Small intestine (tissue), 16 donors: ENCODE measurements around the gene CELA2B. TPM values are rescaled to one million over a fixed set of nuclear protein-coding genes. Genes with fewer than 3 reads are reported as not detected.
A peak's percentile ranks its signal among the peaks of the same experiment; 100 is the strongest.
"Not testable (repeated sequence)": the region's sequence is repeated elsewhere in the genome, so short reads cannot be mapped to it uniquely, and the experiment has no call there.

Experiments used
- DNase-seq, 2 donors: peaks; one replicate each; pipeline versions ENCODE4 v3.0.0 to v3.0.0-alpha.2; 2013
- FAIRE-seq: peaks from 2 replicates; lab custom pipeline; 2012; peaks lifted over from hg19 to GRCh38; lab: Jason Lieb, UNC
- H3K27ac ChIP-seq, 3 donors: one replicate each; pipeline ENCODE4 v1.5.1; 2013; ENCODE audit warnings: low read length in 2 of 3, mild to moderate bottlenecking in 2 of 3, control low read depth in 1 of 3, inconsistent platforms in 1 of 3, low read depth in 1 of 3, moderate library complexity in 1 of 3
- H3K27me3 ChIP-seq, 3 donors: one replicate each; pipeline ENCODE4 v1.6.1; 2013; ENCODE audit warnings: low read length in 3 of 3, inconsistent platforms in 1 of 3; ENCODE audit not compliant: control insufficient read depth in 3 of 3, insufficient read depth in 3 of 3
- H3K36me3 ChIP-seq, 3 donors: one replicate each; pipeline ENCODE4 v1.6.1; 2013; ENCODE audit warnings: low read length in 3 of 3, inconsistent platforms in 1 of 3, low read depth in 1 of 3, mild to moderate bottlenecking in 1 of 3, moderate library complexity in 1 of 3; ENCODE audit not compliant: control insufficient read depth in 3 of 3, insufficient read depth in 2 of 3
- H3K4me1 ChIP-seq, 3 donors: one replicate each; pipeline ENCODE4 v1.6.1; 2013; ENCODE audit warnings: low read length in 2 of 3, inconsistent platforms in 1 of 3, low read depth in 1 of 3, mild to moderate bottlenecking in 1 of 3, moderate library complexity in 1 of 3; ENCODE audit not compliant: control insufficient read depth in 3 of 3, insufficient read depth in 2 of 3
- H3K4me3 ChIP-seq, 3 donors: one replicate each; pipeline ENCODE4 v1.5.1; 2013; ENCODE audit warnings: low read length in 3 of 3, control low read depth in 1 of 3, inconsistent platforms in 1 of 3, low read depth in 1 of 3, mild to moderate bottlenecking in 1 of 3, moderate library complexity in 1 of 3
- H3K9me3 ChIP-seq, 2 donors: one replicate each; pipeline ENCODE4 v1.6.1; 2013; ENCODE audit warnings: low read depth in 1 of 2, low read length in 1 of 2; ENCODE audit not compliant: control insufficient read depth in 2 of 2, insufficient read depth in 1 of 2
- WGBS, 3 donors: extraction: QIAGEN DNeasy Blood & Tissue Kit; methylation state at CpG; one replicate each; pipeline ENCODE4 v1.1.7; 2013; 5-methylcytosine and 5-hydroxymethylcytosine counted together
- long read RNA-seq, 10 donors: transcript quantifications; one replicate each; lab custom pipeline, GENCODE V29; 2026
- polyA plus RNA-seq, 4 donors: library from polyadenylated mRNA; stranded (reverse) in 3 of 4; unstranded in 1 of 4; fragments of 200-250 nt in 3 of 4; fragments of 120-200 nt in 1 of 4; gene quantifications; one replicate each; pipeline versions ENCODE4 v1.2.1 to v1.2.3, GENCODE V29; 2013
- donor health status: healthy with polysubstance abuse.
- donor health status: control.
- donor health status: control.
- donor health status: Bipolar disorder and iron deficiency.
- donor health status: healthy.

CELA2B gene
- not detected for polyA plus RNA-seq
- long read RNA-seq, donor 1 = 0 reads
- long read RNA-seq, donor 2 = 0 reads
- long read RNA-seq, donor 3 = 0 reads
- long read RNA-seq, donor 4 = 0 reads
- long read RNA-seq, donor 5 = 0 reads
- long read RNA-seq, donor 6 = 0 reads
- long read RNA-seq, donor 7 = 0 reads
- long read RNA-seq, donor 8 = 0 reads
- long read RNA-seq, donor 9 = 0 reads
- long read RNA-seq, donor 10 = 0 reads

GRCh38 chr1:15475752-15476314 is at the start of gene CELA2B:
Gene CELA2B (plus strand): TSS chr1:15476104. CDS start chr1:15476126, 22 bp downstream.
- no peak within 1 kb of the TSS for H3K4me3 ChIP-seq
- no peaks in the 10 kb centered on the region for H3K9me3 ChIP-seq
- no peaks in the 10 kb centered on the region for H3K36me3 ChIP-seq
- H3K4me1 ChIP-seq = no peaks in the 10 kb centered on the region
- no peaks in the 10 kb centered on the region for H3K27me3 ChIP-seq
- DNase-seq (no peak), FAIRE-seq (no peak)
- WGBS, 3 donors = 80 to 90% (median 80%) methylated on average over 5 of the region's 5 CpGs
- no peak within 1 kb of the TSS for H3K27ac ChIP-seq

DNA sequence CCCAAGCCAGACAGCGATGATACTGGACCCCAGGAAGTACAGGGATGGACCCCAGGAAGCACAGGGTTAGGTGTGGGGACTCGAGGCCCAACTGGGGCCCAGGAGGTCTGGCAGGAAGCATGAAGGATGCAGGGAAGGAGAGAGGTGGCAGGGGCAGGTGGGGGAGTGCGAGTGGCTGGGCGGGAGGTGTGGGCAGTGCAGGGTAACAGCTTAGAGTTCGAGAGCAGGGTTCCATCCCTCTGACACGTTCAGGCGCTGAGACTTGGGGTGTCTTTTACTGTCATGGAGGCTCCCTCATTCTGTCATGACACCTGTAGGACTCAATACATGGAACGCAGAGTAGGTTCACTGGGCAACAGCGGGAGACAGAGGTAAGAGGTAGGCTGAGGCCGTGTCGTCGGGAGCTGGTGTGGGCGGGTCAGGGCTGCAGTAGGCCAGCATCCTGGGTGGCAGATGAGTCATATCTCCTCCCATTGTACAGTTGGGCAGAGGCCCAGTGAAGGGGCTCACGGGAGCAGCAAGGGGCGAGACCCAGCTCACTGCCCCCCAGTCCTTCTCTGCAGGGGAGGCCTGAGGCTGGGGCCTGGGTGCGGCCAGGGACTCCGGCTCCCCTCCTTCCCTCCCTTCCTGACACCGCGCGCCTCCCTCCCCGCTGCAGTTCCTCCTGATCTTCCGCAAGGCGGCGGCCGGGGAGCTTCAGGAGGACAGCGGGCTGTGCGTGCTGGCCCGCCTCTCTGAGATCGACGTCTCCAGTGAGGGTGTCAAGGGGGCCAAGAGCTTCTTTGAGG is 49.2 kb upstream of the CELA2B start:
- no peak overlapping the region for H3K4me3 ChIP-seq
- no peaks in the 10 kb centered on the region for H3K9me3 ChIP-seq
- H3K27me3 ChIP-seq = no peaks in the 10 kb centered on the region
- FAIRE-seq (no peak), DNase-seq (peak; percentile 60 to 78)
- WGBS, 3 donors = 53 to 64% (median 64%) methylated on average over 28 to 30 of the region's 30 CpGs
- peak overlapping the region; percentile 57 to 99 (median 93) for H3K27ac ChIP-seq
- H3K4me1 ChIP-seq = peaks cover under 1 to 64% (median 5%) of the 10 kb centered on the region in 3 donors
- peaks cover 4 to 77% (median 5%) of the 10 kb centered on the region in 3 donors for H3K36me3 ChIP-seq

- Histone ChIP-seq H3K4me1 (peaks cover 0 to 63% (median 6%) of the 10 kb centered on the region in 3 donors), H3K36me3 (peaks cover 4 to 77% (median 5%) of the 10 kb centered on the region in 3 donors)
- DNase-seq = no peak
Measured at GRCh38 chr1:15427280-15427666, 48.6 kb upstream of the CELA2B start.

DNA sequence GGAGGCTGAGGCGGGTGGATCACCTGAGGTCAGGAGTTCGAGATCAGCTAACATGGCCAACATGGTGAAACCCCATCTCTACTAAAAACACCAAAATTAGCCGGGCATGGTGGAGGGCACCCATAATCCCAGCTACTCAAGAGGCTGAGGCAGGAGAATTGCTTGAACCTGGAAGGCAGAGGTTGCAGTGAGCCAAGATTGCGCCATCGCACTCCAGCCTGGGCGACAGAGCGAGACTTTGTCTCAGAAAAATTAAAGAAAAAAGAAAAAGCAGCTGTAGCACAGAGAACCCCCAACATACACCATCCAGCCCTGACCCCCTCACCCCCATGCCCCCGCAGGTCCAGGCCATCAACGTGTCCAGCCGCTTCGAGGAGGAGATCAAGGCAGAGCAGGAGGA is 47.7 kb upstream of the CELA2B start:
- Histone ChIP-seq H3K4me1 (peaks cover 0 to 66% (median 2%) of the 10 kb centered on the region in 3 donors), H3K36me3 (peaks cover 4 to 71% (median 5%) of the 10 kb centered on the region in 3 donors)
- H3K27me3 ChIP-seq, FAIRE-seq, DNase-seq, H3K4me3 ChIP-seq, H3K27ac ChIP-seq, H3K9me3 ChIP-seq: not testable (repeated sequence)
- 86 to 89% (median 86%) methylated on average over 11 of the region's 11 CpGs for WGBS, 3 donors

More at GRCh38 chr1:15427280-15427666, 48.6 kb upstream of the CELA2B start:
- no peak overlapping the region for H3K4me3 ChIP-seq
- no peaks in the 10 kb centered on the region for H3K9me3 ChIP-seq
- no peak for FAIRE-seq
- WGBS, 3 donors = 62 to 71% (median 62%) methylated on average over 6 of the region's 6 CpGs
- peak overlapping the region in 2 of 3 donors; percentile 93 to 99 for H3K27ac ChIP-seq
- H3K27me3 ChIP-seq = no peaks in the 10 kb centered on the region

DNA sequence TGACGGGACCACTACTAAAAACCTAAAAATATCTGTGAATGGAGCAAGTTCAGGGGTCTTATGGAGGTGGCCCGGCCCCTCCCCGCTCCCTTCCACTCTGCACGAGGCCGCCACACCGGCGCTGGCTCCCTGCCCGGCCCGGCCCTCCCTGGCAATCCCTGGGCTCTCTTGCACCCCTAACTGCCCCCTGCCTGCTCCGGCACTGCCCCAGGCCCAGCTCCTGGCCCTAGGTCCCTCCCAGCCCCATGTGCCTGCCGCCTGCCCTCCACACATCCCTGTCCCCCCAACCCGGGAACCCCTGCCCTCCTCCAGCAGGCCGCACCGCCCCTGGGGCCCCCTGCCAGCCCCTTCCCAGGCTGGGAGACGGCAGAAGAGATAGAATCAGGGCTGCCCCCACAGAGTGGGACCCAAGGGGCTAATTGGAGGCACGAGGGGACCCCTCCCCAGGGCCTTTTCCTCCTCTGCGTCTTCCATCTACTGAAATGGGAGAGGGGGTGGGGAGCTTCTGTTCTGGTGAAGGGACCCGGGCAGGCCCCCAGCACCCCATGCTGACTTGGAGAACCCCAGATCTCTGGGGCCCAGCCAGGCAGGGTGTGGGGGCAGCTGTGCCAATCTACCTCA is 47.0 kb upstream of the CELA2B start:
- Histone ChIP-seq H3K27ac (no peak overlapping the region), H3K36me3 (peaks cover 4 to 73% (median 5%) of the 10 kb centered on the region in 3 donors), H3K4me3 (no peak overlapping the region), H3K27me3 (no peaks in the 10 kb centered on the region), H3K9me3 (no peaks in the 10 kb centered on the region), H3K4me1 (peaks cover 0 to 62% (median 2%) of the 10 kb centered on the region in 3 donors)
- WGBS, 3 donors = 75 to 85% (median 76%) methylated on average over 7 to 18 of the region's 18 CpGs
- DNase-seq (no peak), FAIRE-seq (no peak)

DNA sequence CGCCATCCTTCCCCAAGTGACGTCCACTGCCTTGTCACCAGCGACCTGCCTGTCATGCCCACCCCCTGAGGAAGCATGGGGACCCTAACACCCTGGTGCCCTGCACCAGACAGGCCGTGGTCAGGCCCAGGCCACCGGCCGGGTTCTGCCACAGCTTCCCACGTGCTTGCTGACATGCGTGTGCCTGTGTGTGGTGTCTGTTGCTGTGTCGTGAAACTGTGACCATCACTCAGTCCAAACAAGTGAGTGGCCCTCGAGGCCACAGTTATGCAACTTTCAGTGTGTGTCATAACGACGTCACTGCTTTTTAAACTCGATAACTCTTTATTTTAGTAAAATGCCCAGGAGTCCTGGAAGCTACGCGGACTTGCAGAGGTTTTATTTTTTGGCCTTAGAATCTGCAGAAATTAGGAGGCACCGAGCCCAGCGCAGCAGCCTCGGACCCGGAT is 46.2 kb upstream of the CELA2B start:
- no peaks in the 10 kb centered on the region for H3K27me3 ChIP-seq
- no peaks in the 10 kb centered on the region for H3K9me3 ChIP-seq
- H3K27ac ChIP-seq = no peak overlapping the region
- DNase-seq (no peak), FAIRE-seq (no peak)
- peaks cover 4 to 72% (median 5%) of the 10 kb centered on the region in 3 donors for H3K36me3 ChIP-seq
- WGBS, 3 donors = 76 to 85% (median 80%) methylated on average over 19 of the region's 19 CpGs
- H3K4me1 ChIP-seq = peaks cover 0 to 55% (median 2%) of the 10 kb centered on the region in 3 donors
- no peak overlapping the region for H3K4me3 ChIP-seq

DNA sequence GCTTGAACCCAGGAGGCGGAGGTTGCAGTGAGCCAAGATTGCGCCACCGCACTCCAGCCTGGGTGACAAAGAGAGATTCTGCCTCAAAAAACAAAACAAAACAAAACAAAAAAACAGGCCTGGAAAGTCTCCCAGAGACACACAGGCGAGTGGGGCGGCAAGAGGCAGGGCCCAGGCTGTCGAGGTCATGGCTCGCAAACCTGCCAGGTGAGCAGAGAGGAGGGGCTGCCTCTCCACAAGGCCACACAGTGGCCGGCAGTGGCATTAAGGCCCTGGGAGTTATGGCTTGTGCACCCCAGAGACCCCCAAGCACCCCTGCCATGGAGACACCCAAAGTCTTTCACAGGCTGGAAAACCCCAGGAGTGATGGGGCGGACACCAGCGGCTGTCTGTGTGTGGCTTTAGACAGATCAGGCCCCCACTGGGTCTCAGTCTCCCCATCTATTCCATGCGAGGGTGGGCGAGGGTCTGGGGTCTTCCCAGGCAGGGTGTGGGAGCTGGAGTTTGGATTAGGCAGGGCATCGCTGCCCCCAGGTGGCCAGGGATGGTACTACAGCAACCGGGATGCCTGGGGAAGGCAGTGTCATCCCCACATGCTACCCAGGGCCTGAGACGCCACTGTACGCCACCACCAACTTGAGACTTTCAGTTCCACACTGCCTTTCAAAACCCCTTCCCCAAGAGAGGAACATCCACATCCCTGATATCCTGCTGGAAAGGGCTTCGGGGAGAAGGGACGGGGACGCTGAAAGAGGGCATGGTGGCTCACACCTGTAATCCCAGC is 44.9 kb upstream of the CELA2B start:
- peaks cover 0 to 43% (median 2%) of the 10 kb centered on the region in 3 donors for H3K4me1 ChIP-seq
- peaks cover 3 to 61% (median 4%) of the 10 kb centered on the region in 3 donors for H3K36me3 ChIP-seq
- H3K4me3 ChIP-seq = no peak overlapping the region
- no peaks in the 10 kb centered on the region for H3K9me3 ChIP-seq
- H3K27ac ChIP-seq = peak overlapping the region in 1 of 3 donors; percentile 72
- FAIRE-seq = no peak
- DNase-seq = peak; percentile 61 to 81
- H3K27me3 ChIP-seq = no peaks in the 10 kb centered on the region
- WGBS, 3 donors = 51 to 59% (median 56%) methylated on average over 18 to 19 of the region's 19 CpGs
